AG09319 (cell line): ENCODE data around the gene VEGFD.

Experiments used
- DNase-seq: peaks from one replicate; pipeline ENCODE4 v3.0.0-alpha.2; 2010; ENCODE audit warnings: low read depth; ENCODE audit errors: extremely low read depth
- CTCF ChIP-seq: IDR thresholded peaks from 2 replicates; pipeline ENCODE4 v1.5.1; 2011; ENCODE audit warnings: low read depth, mild to moderate bottlenecking, inconsistent platforms, low read length, moderate library complexity

Gene VEGFD

GRCh38 chrX:15401378-15401777, 17.2 kb upstream of the VEGFD start:
- no peak for TF ChIP-seq CTCF
- DNase-seq, result no peak

- DNase-seq, result no peak
- TF ChIP-seq CTCF, result no peak
Measured at GRCh38 chrX:15399962-15400391, 15.8 kb upstream of the VEGFD start.

DNA sequence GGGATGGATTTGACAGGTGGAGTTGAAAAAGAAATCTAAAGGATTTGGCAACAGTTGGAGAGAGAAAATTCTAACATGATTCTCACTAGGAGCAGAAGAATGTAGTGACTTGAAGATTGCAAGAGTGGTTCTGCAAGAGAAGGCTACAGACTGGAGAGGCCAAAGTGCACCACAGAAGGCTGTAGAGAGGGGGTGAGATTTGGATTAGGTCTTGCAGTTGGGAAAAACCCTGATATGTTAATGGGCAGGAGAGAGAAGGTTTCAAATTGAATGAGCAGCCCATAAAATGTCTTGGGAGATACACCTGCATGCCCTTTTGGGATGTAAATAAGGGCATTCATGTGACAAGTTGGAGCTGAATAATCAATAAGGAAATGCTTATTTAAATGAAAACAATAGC, 14.7 kb upstream of the VEGFD start:
- no peak for DNase-seq
- TF ChIP-seq CTCF, result no peak

DNA sequence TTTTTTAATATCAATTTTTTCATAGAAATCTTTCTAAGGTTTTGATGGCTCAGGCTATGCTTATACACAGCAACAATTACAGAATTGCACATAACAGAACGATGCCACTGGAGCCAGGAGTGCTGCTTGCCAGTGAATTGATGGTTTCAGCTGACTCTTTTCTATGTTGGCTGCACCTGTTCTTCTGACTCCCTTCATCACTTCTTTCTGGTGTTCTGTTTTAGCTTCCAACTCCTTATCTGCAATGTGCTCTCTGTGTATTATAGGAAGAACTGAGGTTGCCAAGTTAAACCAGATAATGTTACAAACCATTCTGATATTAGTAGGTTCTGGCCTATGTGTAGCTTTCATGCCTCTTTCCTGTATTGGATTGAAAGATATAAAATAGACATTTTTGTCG, 11.6 kb upstream of the VEGFD start:
- no peak for DNase-seq
- no peak for TF ChIP-seq CTCF

DNA sequence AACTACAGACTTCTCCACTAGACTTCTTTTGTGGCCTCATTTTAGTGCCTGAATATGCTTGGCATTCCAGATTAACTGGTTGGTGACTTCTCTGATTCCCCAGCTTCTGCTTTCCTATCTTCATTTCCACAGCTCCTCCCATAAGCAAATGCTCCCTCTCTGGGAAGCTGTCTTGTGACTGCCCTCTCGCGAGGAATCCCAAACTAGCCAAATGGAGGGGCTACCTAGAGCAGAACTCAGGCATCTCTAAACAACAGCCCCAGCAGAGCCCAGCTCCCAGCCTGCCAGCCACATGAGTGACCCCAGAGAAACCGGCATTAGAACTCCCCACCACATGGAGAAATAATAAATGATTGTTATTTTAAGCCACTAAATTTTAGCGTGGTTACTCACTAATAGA, 7.6 kb upstream of the VEGFD start:
- DNase-seq, result no peak

DNA sequence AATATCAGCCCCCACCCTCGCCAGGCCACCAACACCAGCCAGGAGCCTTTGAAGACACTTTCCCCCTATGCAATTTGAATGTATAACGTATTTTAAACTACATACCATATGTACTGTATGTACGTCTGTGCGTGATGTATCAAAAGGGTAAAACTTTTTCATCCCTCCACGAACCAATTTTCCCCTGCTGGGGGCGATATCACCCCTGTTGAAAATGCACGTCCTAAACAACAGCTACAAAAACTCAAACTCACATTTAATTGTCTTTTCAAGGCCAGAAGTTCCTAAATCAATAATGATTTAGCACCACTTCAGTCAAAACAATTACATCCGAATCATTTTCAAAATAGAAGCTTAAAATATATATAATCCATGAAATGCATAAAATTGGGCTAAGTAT, 1.4 kb downstream of the VEGFD start:
- no peak for TF ChIP-seq CTCF
- no peak for DNase-seq

More for the DNA sequence above, 7.6 kb upstream of the VEGFD start:
- TF ChIP-seq CTCF, result no peak

- no peak for DNase-seq
Measured at GRCh38 chrX:15376956-15377355, 7.3 kb downstream of the VEGFD start.

More at GRCh38 chrX:15376956-15377355, 7.3 kb downstream of the VEGFD start:
- TF ChIP-seq CTCF, result no peak
